IMR-90 (cell line): ENCODE measurements around the gene STUM. TPM values are rescaled to one million over a fixed set of nuclear protein-coding genes. Genes with fewer than 3 reads are reported as not detected.

ENCODE experiments used
- ATAC-seq: fragments of 200-7000 bp; cut with Tn5 transposase; 2 replicates; pipeline ENCODE4 v1.9.1; 2020; ENCODE audit warnings: low read depth, mild to moderate bottlenecking, moderate library complexity
- BruUV-seq: library from RNA; stranded (reverse); fragments of 400-500 nt; replicated peaks from 2 replicates; lab custom pipeline; 2021; lab: Mats Ljungman, UMichigan
- CTCF ChIA-PET: fragments of 300-600 bp; formaldehyde crosslinking; extraction: SDS; loops from one replicate; lab custom pipeline; 2021; ENCODE audit warnings: antibody characterized with exemption; lab: Yijun Ruan, JAX
- POLR2A ChIA-PET: fragments of 300-600 bp; sonication (Branson Sonifier 250); formaldehyde crosslinking; loops from one replicate; lab custom pipeline; 2022; ENCODE audit warnings: antibody characterized with exemption; ENCODE audit not compliant: unreplicated experiment; lab: Charles Lee
- DNase-seq: peaks from one replicate; pipeline ENCODE4 v3.0.0; 2013
- H2AFZ ChIP-seq: replicated peaks from 2 replicates; pipeline ENCODE3; 2013; ENCODE audit warnings: low read length, mild to moderate bottlenecking; ENCODE audit not compliant: poor library complexity
- H2AK5ac ChIP-seq: 2 replicates; pipeline ENCODE4 v1.6.1; 2013; ENCODE audit warnings: low read depth, low read length, inconsistent platforms
- H2AK9ac ChIP-seq: replicated peaks from 2 replicates; pipeline ENCODE3; 2013; ENCODE audit warnings: mild to moderate bottlenecking, low read depth, low read length, moderate library complexity; ENCODE audit not compliant: poor library complexity
- H2BK120ac ChIP-seq: 2 replicates; pipeline ENCODE4 v1.6.1; 2013; ENCODE audit warnings: low read depth, low read length, inconsistent platforms
- H2BK15ac ChIP-seq: 3 replicates; pipeline ENCODE4 v1.6.1; 2013; ENCODE audit warnings: low read depth, low read length, inconsistent platforms
- H2BK20ac ChIP-seq: 2 replicates; pipeline ENCODE4 v1.6.1; 2013; ENCODE audit warnings: low read depth, mild to moderate bottlenecking, inconsistent platforms, low read length, moderate library complexity
- H2BK5ac ChIP-seq: 2 replicates; pipeline ENCODE4 v1.6.1; 2013; ENCODE audit warnings: mild to moderate bottlenecking, low read depth, low read length, inconsistent platforms; ENCODE audit not compliant: poor library complexity, severe bottlenecking
- H3K14ac ChIP-seq: replicated peaks from 2 replicates; pipeline ENCODE4 v1.6.1; 2013; ENCODE audit warnings: low read depth, low read length, inconsistent platforms
- H3K18ac ChIP-seq: 2 replicates; pipeline ENCODE4 v1.6.1; 2013; ENCODE audit warnings: low read depth, low read length, control low read depth
- H3K23ac ChIP-seq: 2 replicates; pipeline ENCODE4 v1.6.1; 2013; ENCODE audit warnings: low read depth, low read length, inconsistent platforms
- H3K27ac ChIP-seq: 2 replicates; pipeline ENCODE4 v1.5.1; 2013; ENCODE audit warnings: mild to moderate bottlenecking, control low read depth, low read length; ENCODE audit not compliant: insufficient read depth
- H3K27me3 ChIP-seq: 2 replicates; pipeline ENCODE4 v1.6.1; 2013; ENCODE audit warnings: low read length; ENCODE audit not compliant: control insufficient read depth, insufficient read depth
- H3K36me3 ChIP-seq: 2 replicates; pipeline ENCODE4 v1.6.1; 2013; ENCODE audit warnings: low read length, mixed read lengths; ENCODE audit not compliant: control insufficient read depth, insufficient read depth
- H3K4ac ChIP-seq: 2 replicates; pipeline ENCODE4 v1.6.1; 2013; ENCODE audit warnings: low read depth, low read length, inconsistent platforms
- H3K4me1 ChIP-seq: 2 replicates; pipeline ENCODE4 v1.6.1; 2013; ENCODE audit warnings: low read length, mixed read lengths; ENCODE audit not compliant: control insufficient read depth, insufficient read depth
- H3K4me2 ChIP-seq: 2 replicates; pipeline ENCODE4 v1.6.1; 2013; ENCODE audit warnings: low read depth, mild to moderate bottlenecking, control low read depth, low read length, moderate library complexity
- H3K4me3 ChIP-seq: 2 replicates; pipeline ENCODE4 v1.5.1; 2013; ENCODE audit warnings: low read depth, mild to moderate bottlenecking, control low read depth, low read length, moderate library complexity; ENCODE audit not compliant: insufficient read depth
- H3K56ac ChIP-seq: 2 replicates; pipeline ENCODE4 v1.6.1; 2013; ENCODE audit warnings: low read length, inconsistent platforms; ENCODE audit not compliant: insufficient read depth; ENCODE audit errors: extremely low read depth
- H3K79me1 ChIP-seq, 2 experiments: 2 replicates each; pipeline ENCODE4 v1.6.1; 2013; ENCODE audit warnings: low read length in 2 of 2, inconsistent platforms in 1 of 2, low read depth in 1 of 2
- H3K9ac ChIP-seq: 2 replicates; pipeline ENCODE4 v1.6.1; 2013; ENCODE audit warnings: low read depth, low read length, control low read depth
- H3K9me1 ChIP-seq: 2 replicates; pipeline ENCODE4 v1.6.1; 2013; ENCODE audit warnings: low read length, inconsistent platforms; ENCODE audit not compliant: insufficient read depth
- H3K9me3 ChIP-seq: 2 replicates; pipeline ENCODE4 v1.6.1; 2013; ENCODE audit warnings: low read length; ENCODE audit not compliant: control insufficient read depth, insufficient read depth
- H4K20me1 ChIP-seq: 2 replicates; pipeline ENCODE4 v1.6.1; 2013; ENCODE audit warnings: low read length, inconsistent platforms; ENCODE audit not compliant: insufficient read depth
- H4K5ac ChIP-seq: 2 replicates; pipeline ENCODE4 v1.6.1; 2013; ENCODE audit warnings: mild to moderate bottlenecking, low read depth, low read length, control low read depth
- H4K8ac ChIP-seq, 2 experiments: 2 replicates each; pipeline ENCODE4 v1.6.1; 2013; ENCODE audit warnings: low read depth in 2 of 2, low read length in 2 of 2, control low read depth in 1 of 2, inconsistent platforms in 1 of 2
- H4K91ac ChIP-seq: 2 replicates; pipeline ENCODE4 v1.6.1; 2013; ENCODE audit warnings: low read depth, low read length, inconsistent platforms; ENCODE audit not compliant: insufficient read depth
- ELK1 ChIP-seq: fragments of 150-350 bp; IDR thresholded peaks from 2 replicates; pipeline ENCODE4 v1.6.1; 2016; ENCODE audit warnings: low read depth, mild to moderate bottlenecking, low read length, moderate library complexity, borderline replicate concordance
- MXI1 ChIP-seq: IDR thresholded peaks from 2 replicates; pipeline ENCODE4 v1.6.1; 2012; ENCODE audit warnings: low read depth, mild to moderate bottlenecking, low read length, moderate library complexity, borderline replicate concordance
- POLR2A ChIP-seq: IDR thresholded peaks from 2 replicates; pipeline ENCODE4 v1.6.1; 2012; ENCODE audit warnings: mild to moderate bottlenecking, low read depth, low read length
- RAD21 ChIP-seq: IDR thresholded peaks from 2 replicates; pipeline ENCODE4 v1.6.1; 2012; ENCODE audit warnings: low read length, improper control_type of control experiment
- RFX5 ChIP-seq: IDR thresholded peaks from 2 replicates; pipeline ENCODE4 v1.8.0; 2012; ENCODE audit warnings: low read depth, mild to moderate bottlenecking, low read length, moderate library complexity
- SMC3 ChIP-seq: fragments of 150-350 bp; IDR thresholded peaks from 2 replicates; pipeline ENCODE4 v1.6.1; 2016; ENCODE audit warnings: low read depth, mild to moderate bottlenecking, antibody characterized with exemption, low read length, moderate library complexity
- USF2 ChIP-seq: fragments of 150-350 bp; IDR thresholded peaks from 2 replicates; pipeline ENCODE4 v1.6.1; 2017; ENCODE audit warnings: mild to moderate bottlenecking, antibody characterized with exemption, low read length, low read depth
- WGBS, 2 experiments: methylation state at CpG; one replicate each; pipeline versions ENCODE4 v1.1.5 to v1.1.7; 2013; ENCODE audit warnings: missing lambda C conversion rate in 2 of 2; ENCODE audit not compliant: insufficient read length in 1 of 2; ENCODE audit errors: extremely low coverage in 2 of 2; 5-methylcytosine and 5-hydroxymethylcytosine counted together
- dilution Hi-C: fragments of 300-500 bp; cut with HindIII; formaldehyde crosslinking; loops from one replicate; pipeline ENCODE4 v1.14.3; 2018; ENCODE audit warnings: low sequenced_read_pairs; ENCODE audit not compliant: unreplicated experiment
- in situ Hi-C: fragments of 300-500 bp; cut with MboI; formaldehyde crosslinking; loops from 3 replicates; pipeline ENCODE4 v1.14.3; 2019; ENCODE audit warnings: low sequenced_read_pairs, inconsistent platforms, mixed read lengths
- intact Hi-C: fragments of 100-400 bp; cut with micrococcal nuclease; formaldehyde crosslinking; loops from 2 replicates; pipeline ENCODE4 v1.10.0; 2022
- polyA plus RNA-seq, 3 experiments: library from polyadenylated mRNA; depleted of rRNA; stranded (reverse); fragments of >200 nt; gene quantifications; 2 replicates each; pipeline ENCODE4 v1.2.3, GENCODE V29; 2012; ENCODE audit warnings: low replicate concordance in 1 of 3
- total RNA-seq: library from RNA; depleted of rRNA; stranded (reverse); fragments of >200 nt; gene quantifications from 2 replicates; pipeline ENCODE4 v1.2.3, GENCODE V29; 2012
- TF ChIP-seq, protein P1 (sequence below): conservative IDR thresholded peaks from 2 replicates; pipeline ENCODE4 v1.5.1; 2012; ENCODE audit warnings: mild to moderate bottlenecking, low read depth, low read length, improper control_type of control experiment

Gene STUM
- total and polyA plus RNA-seq, 2 of the 4 experiments (the other 2 are of a cell fraction): not detected

- POLR2A ChIA-PET: no interaction called here
- H3K18ac ChIP-seq: no peak overlapping the region
- 5% methylated on average over 5 of the region's 16 CpGs; no CpG with 5 or more reads in 1 of the 2 experiments for whole genome bisulfite sequencing, 2 experiments
- no peak overlapping the region for H4K5ac ChIP-seq
- H2AK9ac ChIP-seq: peak overlapping the region; percentile 68
- no peak overlapping the region for H4K91ac ChIP-seq
- no peak overlapping the region for H3K23ac ChIP-seq
- no peak overlapping the region for H3K4ac ChIP-seq
- H2AK5ac ChIP-seq: no peak overlapping the region
- H2BK20ac ChIP-seq: no peak overlapping the region
- intact Hi-C loops (loop anchor here (1.0 to 10.0 kb wide), 5 partner anchors 59 to 889 kb away; no protein-coding TSS in a partner anchor), dilution Hi-C loops (no loop called here), in situ Hi-C loops (no loop called here)
- no peaks in the 10 kb centered on the region for H3K9me3 ChIP-seq
- H4K8ac ChIP-seq: no peak overlapping the region
- H3K56ac ChIP-seq: no peak overlapping the region
- TF ChIP-seq, protein P1, sequence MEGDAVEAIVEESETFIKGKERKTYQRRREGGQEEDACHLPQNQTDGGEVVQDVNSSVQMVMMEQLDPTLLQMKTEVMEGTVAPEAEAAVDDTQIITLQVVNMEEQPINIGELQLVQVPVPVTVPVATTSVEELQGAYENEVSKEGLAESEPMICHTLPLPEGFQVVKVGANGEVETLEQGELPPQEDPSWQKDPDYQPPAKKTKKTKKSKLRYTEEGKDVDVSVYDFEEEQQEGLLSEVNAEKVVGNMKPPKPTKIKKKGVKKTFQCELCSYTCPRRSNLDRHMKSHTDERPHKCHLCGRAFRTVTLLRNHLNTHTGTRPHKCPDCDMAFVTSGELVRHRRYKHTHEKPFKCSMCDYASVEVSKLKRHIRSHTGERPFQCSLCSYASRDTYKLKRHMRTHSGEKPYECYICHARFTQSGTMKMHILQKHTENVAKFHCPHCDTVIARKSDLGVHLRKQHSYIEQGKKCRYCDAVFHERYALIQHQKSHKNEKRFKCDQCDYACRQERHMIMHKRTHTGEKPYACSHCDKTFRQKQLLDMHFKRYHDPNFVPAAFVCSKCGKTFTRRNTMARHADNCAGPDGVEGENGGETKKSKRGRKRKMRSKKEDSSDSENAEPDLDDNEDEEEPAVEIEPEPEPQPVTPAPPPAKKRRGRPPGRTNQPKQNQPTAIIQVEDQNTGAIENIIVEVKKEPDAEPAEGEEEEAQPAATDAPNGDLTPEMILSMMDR: peak; percentile 94
- TF ChIP-seq MXI1: no peak
- TF ChIP-seq ELK1: no peak
- TF ChIP-seq SMC3: peak; percentile 75
- peak; percentile 83 for TF ChIP-seq RAD21
- TF ChIP-seq USF2: no peak
- no peak for TF ChIP-seq POLR2A
- no peak for TF ChIP-seq RFX5
- DNase-seq (peak; percentile 86), ATAC-seq (peak; percentile 93)
- CTCF ChIA-PET: interaction anchor here (0.7 to 1.3 kb wide), 9 partner anchors 10 to 345 kb away, joined by 3 to 6 read pairs (median 3); no protein-coding TSS in a partner anchor
- H3K9ac ChIP-seq: no peak overlapping the region
- H3K4me2 ChIP-seq: no peak overlapping the region
- peaks cover 2% of the 10 kb centered on the region; the same call in 1 of the 2 replicates for H3K4me1 ChIP-seq
- no peak overlapping the region for H2BK120ac ChIP-seq
- H3K4me3 ChIP-seq: no peak overlapping the region
- peak overlapping the region; percentile 71 for H2AFZ ChIP-seq
- H3K27me3 ChIP-seq: peaks cover 54% of the 10 kb centered on the region
- H3K9me1 ChIP-seq: no peaks in the 10 kb centered on the region
- no peaks in the 10 kb centered on the region for H3K79me1 ChIP-seq
- no TSS peak for BruUV-seq
- no peak overlapping the region for H2BK5ac ChIP-seq
- H3K36me3 ChIP-seq: no peaks in the 10 kb centered on the region
- no peaks in the 10 kb centered on the region; the same call in 1 of the 2 replicates for H4K20me1 ChIP-seq
- H2BK15ac ChIP-seq: no peak overlapping the region
- H3K14ac ChIP-seq: no peak overlapping the region
- H3K27ac ChIP-seq: no peak overlapping the region
Observed at GRCh38 chr1:226547754-226548191, 791 bp upstream of the STUM start.
